ENCODE measurements around the gene GAL3ST1. TPM values are rescaled to one million over a fixed set of nuclear protein-coding genes. Genes with fewer than 3 reads are reported as not detected.
"Not testable (repeated sequence)": the region's sequence is repeated elsewhere in the genome, so short reads cannot be mapped to it uniquely, and the experiment has no call there.

Gene GAL3ST1
- polyA plus RNA-seq, 1 experiment = not detected

DNA sequence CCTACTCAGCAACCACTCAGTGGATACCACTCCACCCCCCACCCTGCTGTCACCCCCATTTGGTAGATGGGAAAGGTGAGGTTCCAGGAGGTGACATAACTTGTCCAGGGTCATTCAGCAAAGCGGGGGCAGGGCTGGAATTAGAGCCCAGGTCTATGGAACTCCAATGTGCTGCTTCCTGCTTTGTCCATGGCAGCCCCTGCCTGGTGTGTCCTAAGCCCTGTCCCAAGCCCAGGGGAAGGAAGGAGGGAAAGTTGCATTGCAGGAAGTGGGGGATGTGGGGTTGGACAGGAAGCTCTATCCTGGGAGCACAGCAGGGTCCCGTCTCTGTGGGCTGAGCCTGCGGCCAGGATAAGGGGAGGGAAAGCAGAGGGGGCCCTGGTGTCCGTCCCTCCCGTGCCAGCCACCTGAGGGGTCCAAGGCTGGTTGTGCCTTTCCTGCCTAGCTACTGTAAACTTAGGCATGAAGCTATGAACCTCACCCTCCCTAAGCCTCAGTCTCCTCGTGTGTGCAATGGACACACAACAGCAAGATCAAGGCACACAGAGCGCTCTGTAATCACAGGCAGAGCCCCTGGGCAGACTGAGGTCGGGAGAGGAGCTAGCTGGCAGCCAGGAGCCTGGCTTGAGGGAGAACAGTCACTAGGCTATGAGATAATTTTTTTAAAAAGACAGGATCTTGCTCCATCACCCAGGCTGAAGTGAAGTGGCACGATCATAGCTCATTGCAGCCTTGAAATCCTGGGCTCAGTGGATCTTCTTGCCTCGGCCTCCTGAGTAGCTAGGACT lies 12.9 kb downstream of the GAL3ST1 start:
- TF ChIP-seq CTCF (IDR thresholded peaks at IDR 0.05; ENCODE audit: insufficient read depth, low read depth, low read length) = no peak
- ChIA-PET CTCF (interaction anchor here (0.6 to 1.3 kb wide), 2 partner anchors 14 to 18 kb away, joined by 3 read pairs; no protein-coding TSS in a partner anchor), POLR2A (no interaction called here)
- H3K36me3 ChIP-seq (ENCODE audit: control insufficient read depth, insufficient read depth, low read length) = no peaks in the 10 kb centered on the region
- DNase-seq (ENCODE audit: low read depth) = no peak
- no peaks in the 10 kb centered on the region; the same call in 1 of the 2 replicates for H3K27me3 ChIP-seq (ENCODE audit: control insufficient read depth, insufficient read depth, low read length)
- H3K4me3 ChIP-seq (ENCODE audit: low read depth, low read length) = no peak overlapping the region

- DNase-seq (ENCODE audit: low read depth); CTCF ChIA-PET; POLR2A ChIA-PET; H3K36me3 ChIP-seq (ENCODE audit: control insufficient read depth, insufficient read depth, low read length); H3K4me3 ChIP-seq (ENCODE audit: low read depth, low read length); H3K27me3 ChIP-seq (ENCODE audit: control insufficient read depth, insufficient read depth, low read length): not testable (repeated sequence)
- TF ChIP-seq CTCF (IDR thresholded peaks at IDR 0.05; ENCODE audit: insufficient read depth, low read depth, low read length) = peak; percentile 28
These were observed 13.7 kb downstream of the GAL3ST1 start for GRCh38 chr22:30560643-30561202.

GRCh38 chr22:30559889-30560288 lies 14.6 kb downstream of the GAL3ST1 start:
- no peak for TF ChIP-seq CTCF (IDR thresholded peaks at IDR 0.05; ENCODE audit: insufficient read depth, low read depth, low read length)
- no peaks in the 10 kb centered on the region for H3K27me3 ChIP-seq (ENCODE audit: control insufficient read depth, insufficient read depth, low read length)
- no peak overlapping the region for H3K4me3 ChIP-seq (ENCODE audit: low read depth, low read length)
- no peaks in the 10 kb centered on the region for H3K36me3 ChIP-seq (ENCODE audit: control insufficient read depth, insufficient read depth, low read length)
- no peak for DNase-seq (ENCODE audit: low read depth)
- ChIA-PET CTCF (no interaction called here), POLR2A (no interaction called here)

- CTCF ChIA-PET = interaction anchor here (1.4 kb wide), 1 partner anchor 9 kb away, joined by 3 read pairs; no protein-coding TSS in a partner anchor
- no peak for TF ChIP-seq CTCF (IDR thresholded peaks at IDR 0.05; ENCODE audit: insufficient read depth, low read depth, low read length)
These were observed 17.2 kb downstream of the GAL3ST1 start for GRCh38 chr22:30557243-30557642.

DNA sequence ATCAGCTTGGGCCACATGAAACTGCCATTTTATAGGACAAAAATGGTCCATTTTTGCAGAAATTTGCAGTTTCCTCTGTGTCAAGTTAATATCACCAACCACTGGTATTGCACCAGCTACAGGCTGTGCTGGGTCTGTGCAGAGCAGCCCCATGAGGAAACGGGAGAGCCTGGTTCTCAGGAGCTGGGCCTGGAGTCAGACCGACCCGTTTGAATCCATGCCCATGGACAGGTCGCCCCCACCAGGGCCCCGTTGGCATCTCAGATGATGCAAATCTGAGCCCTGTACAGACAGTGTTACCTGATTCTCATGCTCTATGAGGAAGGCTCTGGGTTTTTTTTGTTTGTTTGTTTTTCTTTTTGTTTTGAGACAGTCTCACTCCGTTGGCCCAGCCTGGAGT lies 18.1 kb downstream of the GAL3ST1 start:
- no peak overlapping the region for H3K4me3 ChIP-seq (ENCODE audit: low read depth, low read length)
- no peak for TF ChIP-seq CTCF (IDR thresholded peaks at IDR 0.05; ENCODE audit: insufficient read depth, low read depth, low read length)
- ChIA-PET POLR2A (no interaction called here), CTCF (interaction anchor here (1.4 kb wide), 1 partner anchor 9 kb away, joined by 3 read pairs; no protein-coding TSS in a partner anchor)
- DNase-seq (ENCODE audit: low read depth) = no peak
- H3K36me3 ChIP-seq (ENCODE audit: control insufficient read depth, insufficient read depth, low read length) = no peaks in the 10 kb centered on the region
- peaks cover 1% of the 10 kb centered on the region; the same call in 1 of the 2 replicates for H3K27me3 ChIP-seq (ENCODE audit: control insufficient read depth, insufficient read depth, low read length)

More at GRCh38 chr22:30557243-30557642, 17.2 kb downstream of the GAL3ST1 start:
- Histone ChIP-seq H3K27me3 (ENCODE audit: control insufficient read depth, insufficient read depth, low read length) (peaks cover 1% of the 10 kb centered on the region; the same call in 1 of the 2 replicates), H3K4me3 (ENCODE audit: low read depth, low read length) (no peak overlapping the region), H3K36me3 (ENCODE audit: control insufficient read depth, insufficient read depth, low read length) (no peaks in the 10 kb centered on the region)
- POLR2A ChIA-PET = no interaction called here
- DNase-seq (ENCODE audit: low read depth) = no peak
